WTC11 (cell line): Measurements from ENCODE around the gene AGL. TPM values are rescaled to one million over a fixed set of nuclear protein-coding genes. Genes with fewer than 3 reads are reported as not detected.

Experiments
- ATAC-seq: fragments of 200-7000 bp; cut with Tn5 transposase; 2 replicates; pipeline ENCODE4 v1.10.0; 2021; ENCODE audit warnings: mild to moderate bottlenecking, moderate library complexity
- CTCF ChIA-PET: fragments of 300-600 bp; sonication (Branson Sonifier 250); formaldehyde crosslinking; loops from one replicate; lab custom pipeline; 2021; ENCODE audit warnings: antibody characterized with exemption; lab: Charles Lee
- POLR2A ChIA-PET: fragments of 350-600 bp; sonication (Branson Sonifier 250); formaldehyde crosslinking; loops from one replicate; lab custom pipeline; 2021; ENCODE audit warnings: antibody characterized with exemption; lab: Charles Lee
- DNase-seq: peaks from one replicate; pipeline ENCODE4 v3.0.0; 2021; ENCODE audit warnings: low spot score
- H3K27ac Mint-ChIP-seq: 2 replicates; pipeline ENCODE4 v1.8.0; 2021; ENCODE audit warnings: mixed read lengths
- H3K27me3 Mint-ChIP-seq: 2 replicates; pipeline ENCODE4 v1.8.0; 2021; ENCODE audit warnings: low read depth, mild to moderate bottlenecking, moderate library complexity, mixed read lengths
- H3K36me3 Mint-ChIP-seq: 2 replicates; pipeline ENCODE4 v1.8.0; 2021; ENCODE audit warnings: mixed read lengths
- H3K4me1 Mint-ChIP-seq: 2 replicates; pipeline ENCODE4 v1.8.0; 2022; ENCODE audit warnings: mixed read lengths
- H3K4me3 Mint-ChIP-seq: 2 replicates; pipeline ENCODE4 v1.8.0; 2021; ENCODE audit warnings: mild to moderate bottlenecking, moderate library complexity, mixed read lengths
- H3K9me3 Mint-ChIP-seq: 2 replicates; pipeline ENCODE4 v1.8.0; 2021; ENCODE audit warnings: mixed read lengths
- AFF4 ChIP-seq: sonication (generic); formaldehyde crosslinking; IDR thresholded peaks from 2 replicates; pipeline ENCODE4 v1.8.1; 2023; ENCODE audit warnings: mild to moderate bottlenecking, missing genetic modification reagents, borderline replicate concordance
- AR ChIP-seq: fragments of 250-450 bp; sonication (Bioruptor Pico); IDR thresholded peaks from 2 replicates; pipeline ENCODE4 v1.9.0; 2021; ENCODE audit warnings: mild to moderate bottlenecking
- ATF2 ChIP-seq: sonication (generic); formaldehyde crosslinking; IDR thresholded peaks from 2 replicates; pipeline ENCODE4 v1.8.1; 2022; ENCODE audit warnings: low read depth, missing genetic modification reagents, borderline replicate concordance
- E2F4 ChIP-seq: sonication (generic); formaldehyde crosslinking; IDR thresholded peaks from 2 replicates; pipeline ENCODE4 v1.8.1; 2022; ENCODE audit warnings: low read depth, mild to moderate bottlenecking, moderate library complexity, missing genetic modification reagents, borderline replicate concordance
- GRHL2 ChIP-seq: fragments of 250-450 bp; sonication (Bioruptor Pico); IDR thresholded peaks from 2 replicates; pipeline ENCODE4 v1.8.0; 2022; ENCODE audit warnings: mild to moderate bottlenecking, moderate library complexity; ENCODE audit not compliant: insufficient replicate concordance, severe bottlenecking
- GTF2I ChIP-seq: fragments of 250-450 bp; sonication (Bioruptor Pico); conservative IDR thresholded peaks from 2 replicates; pipeline ENCODE4 v1.4.0; 2021; ENCODE audit warnings: mild to moderate bottlenecking
- HMGA2 ChIP-seq: fragments of 250-450 bp; sonication (Bioruptor Pico); IDR thresholded peaks from 2 replicates; pipeline ENCODE4 v1.4.0; 2021; ENCODE audit warnings: mild to moderate bottlenecking, moderate library complexity
- HMGXB4 ChIP-seq: sonication (generic); formaldehyde crosslinking; IDR thresholded peaks from 2 replicates; pipeline ENCODE4 v1.8.1; 2023; ENCODE audit warnings: mild to moderate bottlenecking, moderate library complexity, missing genetic modification reagents
- JUN ChIP-seq: sonication (generic); formaldehyde crosslinking; IDR thresholded peaks from 2 replicates; pipeline ENCODE4 v1.8.0; 2023; ENCODE audit warnings: mild to moderate bottlenecking, missing genetic modification reagents
- MXD4 ChIP-seq: fragments of 250-450 bp; sonication (Bioruptor Pico); IDR thresholded peaks from 2 replicates; pipeline ENCODE4 v1.8.0; 2021; ENCODE audit warnings: mild to moderate bottlenecking, moderate library complexity, borderline replicate concordance
- NFATC4 ChIP-seq: fragments of 250-450 bp; sonication (Bioruptor Pico); IDR thresholded peaks from 2 replicates; pipeline ENCODE4 v1.9.0; 2021; ENCODE audit warnings: mild to moderate bottlenecking
- NR3C1 ChIP-seq: sonication (generic); formaldehyde crosslinking; conservative IDR thresholded peaks from 2 replicates; pipeline ENCODE4 v1.8.1; 2023; ENCODE audit warnings: low read depth, mild to moderate bottlenecking, missing genetic modification reagents
- PRRX2 ChIP-seq: fragments of 250-450 bp; sonication (Bioruptor Pico); IDR thresholded peaks from 2 replicates; pipeline ENCODE4 v1.8.0; 2021; ENCODE audit warnings: mild to moderate bottlenecking
- SMAD3 ChIP-seq: sonication (generic); formaldehyde crosslinking; IDR thresholded peaks from 2 replicates; pipeline ENCODE4 v1.8.0; 2022; ENCODE audit warnings: missing genetic modification reagents, mild to moderate bottlenecking, borderline replicate concordance
- TCF7 ChIP-seq: sonication (generic); formaldehyde crosslinking; IDR thresholded peaks from 2 replicates; pipeline ENCODE4 v1.8.0; 2022; ENCODE audit warnings: mild to moderate bottlenecking, low read depth, missing genetic modification reagents, moderate library complexity
- ZNF219 ChIP-seq: sonication (generic); formaldehyde crosslinking; IDR thresholded peaks from 2 replicates; pipeline ENCODE4 v1.8.0; 2023; ENCODE audit warnings: missing genetic modification reagents, mild to moderate bottlenecking, borderline replicate concordance
- ZNF425 ChIP-seq: fragments of 250-450 bp; sonication (Bioruptor Pico); conservative IDR thresholded peaks from 2 replicates; pipeline ENCODE4 v1.9.0; 2021; ENCODE audit warnings: mild to moderate bottlenecking
- total RNA-seq: library from RNA; stranded (reverse); gene quantifications from 3 replicates; pipeline ENCODE4 v1.2.3, GENCODE V29; 2021

The AGL gene
- total RNA-seq, 1 experiment from 2014 or later: 22.5 TPM

GRCh38 chr1:99820546-99820945 is 29.6 kb upstream of the AGL start:
- Mint-ChIP-seq H3K27ac (no peak overlapping the region), H3K36me3 (peaks cover 12% of the 10 kb centered on the region), H3K4me1 (no peaks in the 10 kb centered on the region), H3K27me3 (no peaks in the 10 kb centered on the region), H3K9me3 (peaks cover 15% of the 10 kb centered on the region), H3K4me3 (no peak overlapping the region)
- no peak for DNase-seq
- CTCF ChIA-PET: no interaction called here
- TF ChIP-seq ATF2 (CRISPR knock-in tag) (no peak), AR (CRISPR knock-in tag) (no peak), NR3C1 (no peak), GTF2I (CRISPR knock-in tag) (no peak), NFATC4 (CRISPR knock-in tag) (no peak), AFF4 (CRISPR knock-in tag) (no peak), ZNF425 (no peak), HMGA2 (CRISPR knock-in tag) (no peak), SMAD3 (no peak), HMGXB4 (CRISPR knock-in tag) (no peak), MXD4 (CRISPR knock-in tag) (no peak), GRHL2 (CRISPR knock-in tag) (no peak), PRRX2 (CRISPR knock-in tag) (no peak), JUN (CRISPR knock-in tag) (no peak), E2F4 (CRISPR knock-in tag) (no peak), ZNF219 (no peak), TCF7 (CRISPR knock-in tag) (no peak)
- no peak for ATAC-seq
- POLR2A ChIA-PET: no interaction called here
